Stimulated activated CD8-positive, alpha-beta memory T cell treated with anti-CD3 and anti-CD28 coated beads, Interleukin-15, amount 100 ng/mL, for 4 hours (primary cell): ENCODE measurements around the gene UQCC2.

Experiments
- DNase-seq, 2 donors: peaks; one replicate each; pipeline ENCODE4 v3.0.0-alpha.2; 2020; ENCODE audit warnings: low read depth in 2 of 2

The UQCC2 gene

DNA sequence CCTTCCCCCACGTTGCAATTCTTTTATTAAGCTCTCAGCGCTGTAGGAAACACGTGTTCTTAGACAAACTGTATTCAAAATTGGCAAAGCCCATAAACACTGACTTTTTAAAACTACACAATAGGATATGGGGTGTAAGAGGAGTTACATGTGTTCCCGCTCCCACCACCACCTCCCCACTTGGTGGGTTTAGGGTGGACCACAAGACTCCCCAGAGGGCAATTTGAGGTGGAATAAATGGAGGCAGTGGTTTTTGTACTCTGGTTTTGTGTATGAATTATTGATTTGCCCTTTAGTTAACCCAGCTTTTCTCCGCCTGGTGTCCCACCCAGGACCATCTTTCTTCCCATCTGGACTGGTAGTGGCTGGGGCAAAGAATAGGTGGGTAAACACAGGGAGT, 3.7 kb downstream of the UQCC2 start:
- no peak for DNase-seq

DNA sequence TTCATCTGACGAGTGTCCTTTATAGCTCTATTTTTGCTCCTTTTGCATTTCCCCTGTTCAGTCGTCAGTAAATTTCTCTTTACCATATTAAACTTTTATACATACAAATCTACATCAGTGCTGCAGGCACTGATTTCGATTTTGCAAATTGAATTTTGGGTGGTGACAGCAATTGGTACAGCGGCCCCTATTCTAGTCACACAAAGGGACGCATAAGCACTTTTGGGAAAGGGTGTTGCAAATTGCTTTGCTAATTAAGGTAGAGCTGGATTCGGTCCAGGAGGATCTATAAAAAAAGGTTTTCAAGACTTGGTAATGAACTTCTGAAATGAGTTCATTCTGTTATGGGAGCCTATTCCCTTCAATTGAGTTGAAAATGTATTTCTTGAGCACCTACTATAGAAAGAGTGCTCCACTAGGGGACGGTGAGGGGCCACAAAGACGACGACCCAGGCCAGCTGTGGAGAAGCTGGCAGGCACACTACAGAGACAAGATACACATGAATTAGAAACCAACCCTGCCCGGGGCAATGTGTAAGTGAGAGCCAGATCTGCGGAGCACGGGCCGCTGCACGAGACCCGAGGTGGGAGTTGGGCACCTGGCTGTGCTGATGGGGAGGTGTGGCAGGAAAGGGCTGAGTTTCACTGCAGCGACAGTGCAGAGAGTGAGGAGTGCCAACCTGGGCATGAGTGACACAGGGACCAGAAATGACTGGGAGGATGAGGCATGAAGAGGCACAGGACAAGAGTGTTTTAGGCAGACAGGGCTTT, 5.4 kb downstream of the UQCC2 start:
- DNase-seq, result no peak

DNA sequence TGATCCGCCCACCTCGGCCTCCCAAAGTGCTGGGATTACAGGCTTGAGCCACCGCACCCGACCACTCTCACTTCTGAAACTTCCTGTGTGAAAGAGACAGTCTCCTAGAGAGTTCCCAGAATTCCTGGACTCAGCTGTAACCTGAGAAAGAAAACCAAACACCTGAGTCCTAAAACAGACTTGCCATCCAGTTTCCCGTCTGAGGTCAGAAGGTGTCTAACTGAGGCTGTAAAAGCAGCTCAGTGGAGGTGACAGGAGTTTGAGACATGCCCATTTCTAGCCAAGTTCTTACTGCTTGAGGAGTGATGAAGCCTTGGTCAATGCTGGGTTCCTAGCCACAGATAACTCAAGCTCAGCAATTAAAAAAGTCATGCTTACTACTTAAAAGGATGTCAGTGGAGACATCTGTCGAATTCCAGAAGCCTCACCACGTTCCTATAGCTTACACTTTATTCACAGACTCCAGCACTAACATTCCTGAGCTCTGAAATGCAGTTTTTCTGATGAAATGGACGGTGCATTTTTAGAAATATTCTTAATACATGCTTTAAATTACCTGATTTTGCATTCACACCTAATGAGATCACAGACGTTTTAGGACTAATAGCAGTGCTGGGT, 6.1 kb downstream of the UQCC2 start:
- no peak for DNase-seq

DNA sequence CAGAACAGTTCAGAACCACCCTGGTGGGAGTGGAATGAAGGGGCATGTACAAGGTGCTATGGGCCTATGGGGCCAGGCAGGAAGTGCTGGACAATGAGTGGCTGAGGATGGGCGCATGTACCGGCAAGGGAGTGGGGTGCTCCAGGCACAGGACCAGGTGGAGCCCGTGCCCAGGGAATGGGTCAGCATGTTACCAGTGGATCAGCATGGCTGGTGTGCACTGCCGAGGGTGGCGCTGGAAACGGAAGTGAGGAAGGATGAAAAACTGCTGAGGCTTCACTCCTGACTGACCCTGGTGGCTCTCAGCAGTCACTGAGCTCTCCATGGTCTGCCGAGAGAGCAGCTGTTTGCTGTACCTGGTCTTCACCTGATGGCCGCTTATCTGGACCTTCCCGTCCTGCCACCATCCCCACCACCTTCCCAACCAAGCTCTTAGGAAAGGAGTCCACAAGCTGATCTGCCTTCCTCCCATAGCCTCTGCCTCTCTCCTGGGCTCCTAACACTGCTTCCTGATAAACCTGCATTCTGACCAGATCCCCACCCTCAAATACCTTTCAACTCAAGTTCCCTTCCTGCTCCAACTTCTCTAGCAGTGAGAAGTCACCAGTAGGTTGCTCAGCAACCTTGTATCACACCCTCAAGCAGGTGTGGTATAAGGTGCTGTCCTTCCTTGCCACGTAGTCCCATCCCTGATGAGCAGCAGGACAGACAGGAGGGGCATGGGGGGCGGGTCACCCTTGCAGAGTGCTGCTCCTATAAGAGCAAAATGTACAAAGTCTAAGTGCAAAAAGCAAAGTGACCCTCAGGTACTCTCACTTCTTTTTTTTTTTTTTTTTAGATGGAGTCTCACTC, 7.1 kb downstream of the UQCC2 start:
- no peak for DNase-seq

DNA sequence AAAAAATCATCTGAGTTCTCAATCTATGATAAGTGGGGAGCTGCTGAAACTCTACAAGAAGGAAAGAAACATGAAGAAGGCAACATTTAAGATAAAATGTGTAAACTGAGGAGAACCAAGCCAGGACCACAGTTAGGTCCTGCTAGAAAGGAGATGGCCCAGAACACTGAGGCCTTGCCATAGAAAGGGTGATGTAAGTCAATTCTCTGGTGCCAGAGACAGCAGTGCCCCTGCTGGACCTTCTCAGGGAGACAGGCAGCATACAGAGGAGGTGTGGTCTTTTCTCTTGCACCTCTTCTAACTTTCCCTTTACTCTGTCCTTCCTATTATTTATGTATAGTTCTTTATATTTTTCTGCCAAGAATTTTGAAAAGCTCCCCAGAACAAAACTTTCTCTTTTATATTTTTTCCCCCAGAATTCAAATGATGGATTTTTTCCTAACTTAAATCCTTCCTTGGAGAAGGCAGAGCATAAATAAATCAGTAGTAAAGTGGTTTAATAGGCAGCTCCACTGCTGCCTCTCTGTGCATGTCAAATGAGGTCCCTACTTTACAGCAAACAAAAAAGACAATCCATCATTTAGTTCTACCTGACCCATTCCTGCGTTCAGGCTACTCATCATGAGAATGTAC, 9.0 kb downstream of the UQCC2 start:
- DNase-seq, result no peak

DNA sequence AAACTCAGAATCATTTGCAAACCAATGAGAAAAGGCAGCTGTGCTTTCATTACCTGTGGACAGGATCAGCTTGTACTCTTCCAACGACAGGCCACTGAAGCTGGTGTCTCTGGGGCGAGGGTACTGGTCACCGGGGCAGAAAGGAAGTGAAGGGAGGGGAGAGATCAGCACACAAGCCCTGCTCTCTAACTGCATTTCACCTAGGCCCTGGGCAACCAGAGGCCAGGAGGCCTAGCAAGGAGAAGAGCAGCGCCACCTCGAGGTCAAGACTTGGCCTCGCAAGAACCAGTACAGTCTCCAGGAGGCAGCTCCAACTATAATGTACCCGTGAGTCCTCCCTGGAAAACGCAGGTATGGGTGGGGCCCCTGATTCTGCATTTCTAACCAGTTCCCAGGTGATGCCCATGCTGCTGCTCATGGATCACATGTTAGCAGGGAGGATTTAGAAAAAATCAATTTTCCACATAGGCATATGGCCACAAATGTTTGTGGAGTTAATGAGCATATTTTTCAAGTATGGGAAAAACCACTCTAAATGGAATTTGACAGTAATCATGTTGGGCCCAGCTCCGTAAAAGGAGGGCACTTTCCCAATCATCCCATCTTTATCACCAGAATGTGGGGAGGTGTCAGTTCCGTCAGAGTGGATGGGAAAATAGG, 11.0 kb downstream of the UQCC2 start:
- DNase-seq, result peak; percentile 20 to 40

DNA sequence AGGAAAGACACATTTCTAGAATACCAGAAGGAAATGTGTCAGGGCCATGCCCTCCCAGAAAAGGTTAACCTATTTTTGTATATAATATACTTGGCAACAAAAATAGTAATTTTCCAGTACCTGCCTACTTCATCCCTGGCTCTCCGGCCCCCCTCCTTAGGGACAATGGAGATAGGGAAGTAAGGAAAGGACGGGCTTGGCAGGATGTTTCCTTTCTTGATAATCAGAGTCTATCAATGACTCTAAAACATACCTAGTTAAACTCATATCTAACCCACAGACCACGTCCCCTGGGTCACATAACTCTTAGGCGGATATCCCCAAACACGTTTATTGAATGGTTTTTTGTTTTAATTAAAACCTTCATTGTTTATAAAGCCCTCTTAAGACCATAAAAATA, 11.8 kb downstream of the UQCC2 start:
- no peak for DNase-seq

DNA sequence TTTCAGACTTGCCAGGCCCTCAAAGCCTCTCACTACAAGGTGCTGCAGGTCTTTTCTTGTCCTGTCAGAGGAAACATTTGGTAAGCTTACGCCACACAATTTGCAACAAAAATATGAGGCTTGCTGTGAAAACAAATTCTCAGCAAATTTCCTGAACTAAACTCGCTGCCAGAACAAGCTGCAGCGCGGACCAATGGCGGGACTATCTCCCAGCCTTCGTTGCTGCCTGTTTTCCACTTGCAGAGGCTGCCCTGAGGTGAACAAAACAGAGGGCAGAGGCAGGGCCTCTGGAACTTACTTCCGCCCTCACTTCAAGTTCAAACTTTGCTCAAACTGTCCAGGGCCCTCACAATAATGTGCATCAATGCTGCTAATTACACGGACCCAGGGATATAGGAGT, 12.4 kb downstream of the UQCC2 start:
- no peak for DNase-seq

DNA sequence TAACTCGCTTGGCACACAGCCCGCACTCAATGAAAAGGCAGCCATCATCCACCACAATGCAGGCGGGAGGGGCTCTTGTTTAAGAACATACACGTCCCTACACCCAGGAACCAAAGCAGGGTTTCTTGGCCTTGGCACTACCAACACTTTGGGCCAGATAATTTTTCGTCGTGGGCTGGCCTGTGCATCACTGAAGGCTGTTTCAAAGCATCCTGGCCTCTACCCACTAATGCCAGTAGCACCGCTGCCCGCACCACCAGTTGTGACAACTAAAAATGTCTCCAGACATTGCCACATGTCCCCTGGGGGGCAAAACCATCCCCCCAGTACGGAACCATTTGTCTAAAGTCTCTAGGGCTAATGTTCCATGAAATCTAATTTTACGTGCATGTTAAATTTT, 13.0 kb downstream of the UQCC2 start:
- DNase-seq, result no peak

DNA sequence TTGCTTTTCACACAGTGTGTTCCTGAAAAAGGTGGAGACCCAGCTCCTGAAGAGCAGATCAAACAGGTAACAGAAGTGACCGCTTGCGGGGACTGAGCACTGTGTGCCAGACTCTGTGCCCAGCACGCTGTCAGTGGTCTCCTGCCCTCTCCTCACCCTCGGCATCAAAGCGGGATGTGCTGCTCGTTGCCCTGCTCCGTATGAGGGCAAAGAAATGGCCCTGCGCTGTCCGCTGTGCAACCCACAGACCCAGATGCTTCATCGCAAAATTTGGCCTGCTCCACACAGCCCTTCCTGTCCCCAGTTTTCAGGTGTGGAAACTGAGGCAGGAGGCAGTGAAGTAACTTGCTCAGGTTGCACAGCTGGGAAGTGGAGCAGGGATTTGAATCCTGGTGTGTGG, 13.7 kb downstream of the UQCC2 start:
- no peak for DNase-seq

DNA sequence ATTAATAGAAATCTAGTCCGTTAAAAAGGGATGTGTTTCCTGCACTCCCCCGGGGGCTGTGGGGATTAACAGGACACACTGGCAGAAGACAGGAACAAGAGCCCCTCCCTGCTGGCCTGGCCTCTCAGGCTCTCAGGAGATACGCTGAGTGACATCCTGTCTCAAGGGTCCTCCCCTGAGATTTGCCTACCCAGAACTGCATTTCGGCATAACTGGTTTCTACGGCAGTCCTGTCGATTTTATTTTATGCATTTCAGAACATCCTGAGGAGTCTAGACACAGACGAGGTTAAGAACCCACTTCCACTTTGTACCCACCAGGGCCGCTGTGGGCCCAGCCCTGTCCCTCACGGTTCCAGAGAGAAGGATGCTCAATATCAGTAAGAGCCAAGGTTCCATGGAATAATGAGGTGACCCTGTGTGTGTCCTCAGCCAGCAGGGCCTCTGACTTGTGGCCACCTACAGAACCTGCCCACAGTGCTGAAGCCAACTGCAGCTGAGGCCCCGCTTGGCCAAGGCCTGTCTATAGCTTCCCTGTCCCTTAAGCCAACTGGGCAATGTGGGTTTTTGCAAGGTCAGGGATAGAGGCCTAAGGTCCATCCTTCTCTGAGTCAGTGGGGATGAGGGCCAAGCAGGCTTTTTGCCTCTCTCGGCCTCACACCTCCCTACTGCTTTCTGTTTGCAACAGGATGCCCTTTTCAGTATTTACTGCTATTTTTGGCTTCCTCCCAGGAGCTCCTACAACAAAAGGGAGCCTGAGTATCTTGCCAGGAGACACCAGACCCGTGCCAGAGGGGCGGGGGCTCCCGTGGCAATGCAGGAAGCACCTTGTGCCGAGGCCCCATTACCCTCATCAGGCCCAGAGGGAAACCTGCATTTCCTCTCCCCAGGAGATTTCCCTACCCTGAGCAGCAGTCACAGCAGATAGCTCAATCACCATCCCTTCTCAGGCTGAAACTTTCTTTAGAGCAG, 14.7 kb downstream of the UQCC2 start:
- DNase-seq, result no peak

DNA sequence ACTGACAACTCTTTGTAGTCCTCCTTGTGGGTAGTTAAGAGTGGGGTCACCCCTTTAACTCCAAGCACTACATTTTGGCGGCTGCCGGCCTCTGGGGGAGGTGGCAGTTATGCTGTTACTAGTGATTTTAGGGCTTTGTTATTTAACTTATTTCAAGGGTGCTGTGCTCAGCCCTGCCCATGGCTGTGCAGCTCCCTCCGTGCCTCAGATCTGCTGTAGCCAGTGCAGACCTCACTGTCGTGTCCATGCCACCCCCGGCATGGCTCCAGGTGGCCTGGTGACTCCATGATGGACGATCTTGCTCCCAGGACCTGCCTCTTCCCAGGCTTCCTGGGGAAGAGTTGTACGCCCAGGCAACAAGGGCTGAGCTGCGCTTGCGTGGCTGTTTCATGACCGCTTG, 15.4 kb downstream of the UQCC2 start:
- no peak for DNase-seq

DNA sequence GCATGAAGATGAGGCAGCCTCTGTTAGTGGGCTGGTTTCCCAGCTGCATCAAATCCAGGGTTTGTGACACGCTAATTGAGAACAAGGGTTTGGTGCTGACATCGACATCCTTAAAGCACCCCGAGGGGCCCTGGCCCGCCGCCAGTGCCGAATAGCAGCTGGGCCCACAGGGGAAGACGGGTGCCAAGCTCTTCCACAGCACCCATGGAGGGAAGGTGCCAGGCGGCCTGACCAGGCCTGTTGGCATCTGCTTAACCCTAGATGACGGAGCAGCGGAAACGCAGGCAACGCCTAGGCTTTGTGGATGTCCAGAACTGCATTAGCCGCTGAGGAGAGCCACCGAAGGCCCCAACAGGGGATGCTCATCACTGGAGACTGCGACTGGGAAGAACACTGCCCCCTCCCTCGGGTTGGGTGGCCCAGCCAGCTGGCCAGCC, 16.0 kb downstream of the UQCC2 start:
- no peak for DNase-seq

DNA sequence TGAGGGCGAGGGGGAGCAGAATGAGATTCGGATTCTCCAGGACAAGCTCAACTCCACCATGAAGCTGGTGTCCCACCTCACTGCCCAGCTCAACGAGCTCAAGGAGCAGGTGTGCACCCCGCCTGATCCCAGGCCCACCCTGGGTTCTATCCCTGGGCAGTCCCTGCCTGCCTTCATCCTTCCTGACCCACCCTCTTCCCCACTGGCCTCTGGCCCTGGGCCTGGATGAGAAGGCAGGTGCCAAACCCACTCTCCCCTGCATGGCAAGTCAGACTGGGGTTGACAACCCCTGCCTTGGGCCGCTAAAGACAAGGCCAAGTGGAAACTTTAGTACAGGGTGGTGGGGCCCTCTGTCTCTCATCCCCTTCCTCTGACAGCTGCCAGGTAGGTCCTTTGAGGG, 16.5 kb downstream of the UQCC2 start:
- DNase-seq, result no peak

DNA sequence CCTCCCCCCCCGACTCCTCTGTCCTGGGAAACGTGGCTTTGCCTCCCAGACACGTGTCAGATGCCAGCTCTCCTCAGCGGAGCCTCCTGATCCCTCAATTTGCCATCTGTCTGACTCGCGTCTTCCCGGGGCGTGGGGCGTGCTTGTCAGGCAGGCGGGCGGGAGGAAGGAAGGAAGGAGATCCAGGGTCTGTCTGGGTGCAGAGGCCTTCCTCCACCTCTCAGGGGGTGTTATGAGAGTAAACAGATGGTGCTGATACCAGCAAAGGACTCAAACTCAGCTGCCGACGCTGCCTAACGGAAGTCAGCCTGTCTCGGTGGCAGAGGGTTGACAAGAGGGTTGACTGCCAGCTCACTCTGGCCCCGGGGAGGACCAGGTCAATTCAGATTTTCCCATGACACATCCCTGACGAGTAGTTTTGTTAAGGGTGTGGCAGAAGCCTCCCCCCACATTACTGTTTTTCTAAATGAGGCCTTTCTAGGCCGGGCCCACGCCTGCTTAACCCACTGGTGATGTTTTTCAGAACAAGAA, 17.0 kb downstream of the UQCC2 start:
- DNase-seq, result peak; percentile 45 to 71

DNA sequence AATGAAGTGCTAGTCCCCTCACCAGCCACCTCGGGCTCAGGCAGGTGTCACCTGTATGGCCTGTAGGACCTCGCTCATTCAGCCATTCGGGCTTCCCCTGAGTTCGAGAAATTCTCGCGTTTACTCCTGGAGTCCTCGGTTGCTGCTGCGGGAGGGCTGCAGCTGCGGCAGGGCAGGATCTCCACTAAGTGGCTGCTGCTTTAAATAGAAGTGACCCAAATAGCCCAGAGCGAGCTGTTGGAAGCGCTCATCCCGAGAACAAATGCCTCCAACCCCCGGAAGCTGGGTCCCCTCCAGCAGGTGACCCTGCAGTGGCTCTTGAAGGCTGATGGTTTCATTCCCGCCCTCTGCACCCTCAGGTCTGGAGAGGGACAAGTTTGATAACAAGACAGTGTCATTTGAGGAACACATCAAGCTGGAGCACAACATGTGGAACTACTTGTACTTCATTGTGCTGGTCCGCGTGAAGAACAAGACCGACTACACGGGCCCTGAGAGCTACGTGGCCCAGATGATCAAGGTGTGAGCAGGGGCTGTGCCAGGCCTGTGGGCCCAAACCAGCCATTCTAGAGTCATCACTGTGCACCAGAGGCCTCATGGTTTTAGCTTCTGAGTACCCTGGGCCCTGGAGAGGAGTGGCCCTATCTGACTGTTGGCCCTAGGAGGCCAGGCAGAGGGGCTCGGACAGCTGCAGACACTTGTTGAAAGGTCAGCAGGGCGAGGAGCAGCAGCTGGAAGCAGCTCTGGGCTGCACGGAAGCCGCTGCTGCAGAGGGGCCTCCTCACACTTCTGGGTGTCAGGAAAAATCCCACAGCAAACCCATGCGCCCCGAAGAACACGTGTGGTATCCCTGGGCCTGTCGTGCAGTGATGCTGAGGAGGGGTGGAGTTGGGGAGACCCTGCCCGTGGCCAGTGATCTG, 18.1 kb downstream of the UQCC2 start:
- no peak for DNase-seq

DNA sequence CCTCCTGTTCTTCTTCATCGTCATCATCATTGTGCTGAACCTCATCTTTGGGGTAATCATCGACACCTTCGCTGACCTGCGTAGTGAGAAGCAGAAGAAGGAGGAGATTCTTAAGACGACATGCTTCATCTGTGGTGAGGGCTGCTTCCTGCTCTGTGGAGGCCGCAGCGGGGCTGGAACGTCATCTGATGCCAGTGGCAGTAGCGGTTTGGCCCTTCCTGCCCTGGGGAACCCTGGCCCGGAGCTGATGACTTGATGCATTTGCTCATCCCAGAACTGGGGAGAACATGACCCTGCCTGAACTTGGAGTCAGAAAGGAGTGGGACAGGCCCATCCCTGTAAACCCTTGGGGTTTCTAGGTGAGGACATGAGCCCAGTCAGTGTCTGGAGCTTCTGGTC, 18.7 kb downstream of the UQCC2 start:
- peak; percentile 36 to 37 for DNase-seq

DNA sequence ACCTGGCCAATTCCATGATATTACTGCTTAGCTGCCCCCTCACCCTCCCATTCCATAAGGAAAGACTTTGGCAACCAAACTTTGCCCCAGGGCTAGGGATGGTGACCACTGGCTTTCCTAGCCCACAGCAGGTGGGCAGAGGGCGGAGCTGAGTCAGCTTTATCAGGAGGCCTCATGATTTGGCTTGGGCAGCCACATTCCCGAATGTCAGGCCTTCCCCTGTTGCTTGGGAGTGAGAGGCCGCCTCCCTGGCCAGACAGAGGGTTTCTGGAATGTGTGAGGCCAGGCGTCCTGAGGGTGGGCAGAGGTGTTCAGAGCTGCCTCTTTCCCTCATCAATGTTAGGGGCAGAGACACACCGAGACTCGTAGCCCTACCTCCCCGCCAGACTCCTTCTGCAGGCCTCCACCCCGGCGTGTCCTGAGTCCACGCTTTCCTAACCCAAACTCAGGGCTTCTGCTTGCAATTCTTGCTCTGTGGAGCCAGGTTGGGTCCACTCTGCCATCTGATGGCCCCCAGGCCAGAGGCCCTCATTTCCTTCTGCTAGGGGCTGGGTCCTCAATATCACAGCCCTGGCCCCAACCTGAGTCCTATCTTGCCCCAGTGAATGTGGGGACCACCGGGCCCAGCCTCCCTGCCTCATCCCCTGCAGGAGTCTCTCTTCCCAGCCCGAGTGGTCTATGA, 19.3 kb downstream of the UQCC2 start:
- DNase-seq, result no peak
